Melanocyte of skin (primary cell): ENCODE results near the gene NUP98. TPM values are rescaled to one million over a fixed set of nuclear protein-coding genes. Genes with fewer than 3 reads are reported as not detected.

Experiments used
- small RNA-seq, 2 donors: library from RNA; depleted of rRNA; stranded (forward); fragments of <200 nt; gene quantifications; one replicate each; pipeline ENCODE3, GENCODE V24; 2012
- total RNA-seq, 2 donors: library from RNA; depleted of rRNA; stranded (reverse); fragments of >200 nt; gene quantifications; 2 replicates each; pipeline ENCODE4 v1.2.3, GENCODE V29; 2012

Gene NUP98
- 100 to 1,000 TPM; 103 to 158 TPM for total RNA-seq

GRCh38 chr11:3797329-3798090 lies at the start of gene NUP98:
Gene NUP98 (minus strand): TSS chr11:3797554. CDS start chr11:3782117, 15,437 bp downstream.

DNA sequence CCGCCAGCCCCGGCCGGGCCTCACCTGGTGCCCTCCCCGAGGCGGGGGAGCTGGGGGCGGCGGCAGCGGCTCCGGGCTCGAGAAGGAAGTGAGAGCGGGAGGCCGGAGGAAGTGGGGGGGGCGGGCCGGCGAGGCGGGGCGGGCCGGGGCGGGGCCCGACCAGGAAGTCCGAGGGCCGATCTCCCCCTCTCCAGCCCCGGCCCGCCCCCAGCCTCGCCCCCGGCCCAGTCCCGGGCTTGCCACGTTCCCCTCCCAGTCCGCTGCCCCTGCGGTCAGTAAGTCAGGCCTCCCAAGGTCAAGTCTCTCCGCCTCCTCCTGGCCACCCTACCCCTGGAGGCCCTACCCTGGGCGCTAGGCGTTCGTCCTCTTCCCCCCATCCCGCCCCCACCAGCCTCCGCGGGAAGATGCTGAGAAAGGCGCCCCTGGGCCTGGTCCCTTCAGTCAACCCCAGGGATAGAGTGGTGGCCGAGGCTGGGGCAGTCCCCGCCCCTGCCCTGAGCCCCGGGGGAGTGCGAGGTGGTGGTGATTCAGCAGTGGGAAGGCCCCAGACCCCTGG lies 43.6 kb upstream of the NUP98 start, which contains the start of gene RHOG:
RHOG (minus strand) TSS at position 90 of the 556 bp plus-strand sequence. CDS start 12,821 bp downstream, outside the sequence.

DNA sequence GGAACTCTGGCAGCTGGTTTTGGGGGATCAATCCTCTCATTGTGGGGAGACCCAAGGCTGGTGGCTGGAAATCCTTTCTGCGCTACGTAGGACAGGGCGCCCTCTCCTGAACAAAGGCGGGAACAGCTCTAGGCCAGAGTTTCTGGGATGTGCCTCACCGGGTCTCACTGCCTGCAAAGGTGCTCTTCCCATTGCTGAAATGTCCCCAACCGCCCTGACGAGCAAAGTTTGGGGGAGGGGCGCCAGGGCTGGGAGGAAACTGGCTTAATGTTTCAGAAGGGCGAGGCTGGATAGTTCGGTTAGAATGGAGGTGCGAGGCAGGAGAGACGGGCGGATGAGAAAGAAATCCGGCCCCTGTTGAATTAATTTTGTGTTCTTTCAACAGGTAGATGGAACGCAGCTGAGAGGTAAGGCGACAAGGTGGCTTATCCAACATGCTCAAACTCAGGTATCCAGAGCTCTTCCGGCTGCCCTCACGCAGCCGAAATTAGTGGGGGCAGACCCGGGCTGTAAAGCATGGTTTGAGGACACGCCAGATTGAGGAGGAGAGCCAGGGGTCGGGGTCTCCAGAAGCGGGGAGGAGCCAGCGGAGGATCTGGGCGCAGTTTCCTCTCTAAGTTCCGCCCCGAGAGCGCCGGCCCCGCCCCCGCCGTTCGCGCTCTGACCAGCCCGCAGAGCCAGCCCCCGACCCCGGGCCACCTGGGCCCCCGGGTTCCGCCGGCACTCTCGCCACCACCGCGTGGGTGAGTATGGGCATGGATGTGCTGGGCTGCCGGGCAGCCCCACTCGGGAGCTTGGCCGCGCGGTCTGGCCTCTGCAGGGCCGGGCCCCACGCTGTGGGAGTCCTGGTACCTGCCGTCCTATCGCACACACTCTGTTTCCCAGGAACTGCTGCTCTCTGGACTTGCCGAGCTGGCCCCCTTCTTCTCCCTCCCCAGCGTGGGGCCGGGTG lies 10.8 kb upstream of the NUP98 start, which contains the start of gene PGAP2:
PGAP2 (plus strand) TSS at position 652 of the 952 bp plus-strand sequence. CDS start 2,700 bp downstream, outside the sequence.

GRCh38 chr11:3671334-3672254 lies 125.8 kb downstream of the NUP98 start, which contains the start of gene CHRNA10:
Gene CHRNA10 (minus strand): TSS chr11:3671384. CDS start chr11:3671312, 72 bp downstream.

DNA sequence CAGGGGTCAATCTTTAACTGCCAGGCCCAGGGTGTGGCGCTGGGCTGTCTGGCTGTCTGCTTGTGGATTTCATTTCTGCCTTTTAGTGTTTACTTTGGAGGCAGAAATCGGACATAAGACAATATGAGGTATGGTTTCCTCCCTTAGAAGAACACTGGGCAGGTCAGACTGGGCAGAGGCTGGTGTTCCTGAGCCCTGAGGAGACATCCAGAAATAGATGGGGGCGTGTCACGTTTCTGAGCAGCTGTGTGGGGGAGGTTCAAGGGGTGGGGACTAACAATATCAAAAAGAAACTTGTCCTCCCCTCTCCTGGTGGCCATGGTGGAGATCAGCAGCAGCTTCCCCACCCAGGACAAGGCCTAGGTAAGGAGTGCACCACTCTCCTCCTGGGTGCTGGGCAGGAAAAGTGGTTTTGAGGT lies 152.5 kb downstream of the NUP98 start, which contains the start of gene ART1:
ART1 (plus strand) TSS at position 312 of the 419 bp plus-strand sequence. CDS start 14,086 bp downstream, outside the sequence.

DNA sequence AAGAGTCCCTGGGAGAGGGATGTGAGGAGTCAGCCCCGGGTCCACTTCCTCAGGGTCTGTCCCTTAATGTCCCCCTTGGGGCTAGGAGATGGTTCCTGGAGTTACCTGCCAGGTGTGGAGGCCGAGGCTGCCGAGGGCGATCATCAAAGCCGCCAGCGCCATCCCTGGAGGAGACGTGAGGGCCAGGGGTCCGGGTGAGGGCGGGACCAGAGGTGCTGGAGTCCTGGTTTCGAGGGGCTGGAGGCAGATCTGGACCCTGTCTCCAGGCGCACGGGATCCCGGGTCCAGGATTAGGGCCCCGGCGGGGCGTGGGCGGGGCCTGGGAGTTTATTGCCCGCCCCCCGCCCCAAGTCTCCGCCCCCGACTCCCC lies 155.7 kb downstream of the NUP98 start, which contains the start of gene ART5:
ART5 (minus strand) TSS at position 292 of the 370 bp plus-strand sequence; CDS start at position 162, 130 bp downstream.

Small RNAs within 50 kb of the gene (small RNA-seq; reads per million reads assigned to genes)
- gene RF00019 (0 reads per million in 2 donors), gene RNU6-1143P (0 reads per million in 2 donors), gene RNU7-50P (0 to 0.09 reads per million in 2 donors)

Other genes with a start within 250 kb of the NUP98 start
- gene ART5, start 155.6 kb downstream of the NUP98 start, total RNA-seq: not detected
- gene ART1, start 152.4 kb downstream of the NUP98 start, total RNA-seq: not detected
- gene CHRNA10, start 126.2 kb downstream of the NUP98 start, total RNA-seq: 1 to 10 TPM; 1.0 to 1.3 TPM
- gene PGAP2, start 11.0 kb upstream of the NUP98 start, total RNA-seq: 10 to 100 TPM; 10.7 to 11.0 TPM
- 10 to 100 TPM; 12.4 to 15.3 TPM for gene RHOG, start 43.4 kb upstream of the NUP98 start, total RNA-seq
- 10 to 100 TPM; 26.3 to 30.6 TPM for gene STIM1, start 58.1 kb upstream of the NUP98 start, total RNA-seq